GM12864 (cell line): ENCODE measurements around the gene PRSS57.

ENCODE experiments used
- DNase-seq: peaks from one replicate; pipeline ENCODE4 v3.0.0-alpha.2; 2011; ENCODE audit warnings: low read depth
- H3K4me3 ChIP-seq: 2 replicates; pipeline ENCODE4 v1.5.1; 2011; ENCODE audit warnings: mild to moderate bottlenecking, low read depth, low read length, control low read depth
- TF ChIP-seq, protein P1 (sequence below): IDR thresholded peaks from 2 replicates; pipeline ENCODE4 v1.5.1; 2011; ENCODE audit warnings: low read depth, mild to moderate bottlenecking, moderate library complexity, low read length, control low read depth, inconsistent platforms; ENCODE audit errors: missing control alignments

The PRSS57 gene

DNA sequence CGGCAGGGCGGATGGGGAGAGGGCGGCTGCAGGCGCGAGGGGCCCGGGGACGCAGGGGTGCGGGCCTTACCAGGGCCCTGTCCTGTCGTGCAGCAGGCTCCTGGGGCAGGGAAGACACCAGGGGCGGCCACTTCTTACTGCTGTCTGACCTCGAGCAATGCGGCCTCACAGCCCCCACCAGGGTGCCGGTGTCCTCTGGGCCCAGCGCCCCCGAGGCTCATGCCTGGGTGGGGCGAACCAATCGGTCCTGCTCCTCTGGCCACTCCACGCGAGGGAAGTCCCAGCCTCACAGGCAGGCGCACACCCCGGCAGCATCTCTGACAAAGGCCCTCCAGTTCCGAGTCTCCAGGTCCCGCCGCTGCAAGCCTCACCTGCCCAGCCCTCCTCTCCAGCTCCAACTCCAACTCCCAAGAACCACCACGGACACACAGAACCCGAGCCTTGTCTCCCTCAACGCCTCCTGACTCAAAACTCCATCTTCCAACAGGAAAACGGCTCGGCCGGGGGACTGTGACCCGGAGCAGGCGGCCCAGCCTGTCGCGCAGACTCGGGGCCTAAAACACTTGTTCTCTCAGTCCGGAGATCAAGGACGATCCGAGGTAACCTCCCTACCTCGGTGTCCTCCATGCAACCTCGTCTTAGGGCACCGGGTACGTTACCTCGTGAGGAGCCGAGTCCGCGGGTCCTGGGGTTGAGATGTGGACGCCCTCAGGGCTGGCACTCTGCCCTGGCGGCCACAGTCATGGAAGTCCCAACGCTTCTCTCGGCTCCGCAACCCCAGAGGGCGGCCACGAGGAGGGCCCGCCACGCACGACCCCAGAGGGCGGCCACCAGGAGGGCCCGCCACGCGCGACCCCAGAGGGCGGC is 49.1 kb downstream of the PRSS57 start:
- DNase-seq: no peak
- no peak overlapping the region for H3K4me3 ChIP-seq
- TF ChIP-seq, protein P1, sequence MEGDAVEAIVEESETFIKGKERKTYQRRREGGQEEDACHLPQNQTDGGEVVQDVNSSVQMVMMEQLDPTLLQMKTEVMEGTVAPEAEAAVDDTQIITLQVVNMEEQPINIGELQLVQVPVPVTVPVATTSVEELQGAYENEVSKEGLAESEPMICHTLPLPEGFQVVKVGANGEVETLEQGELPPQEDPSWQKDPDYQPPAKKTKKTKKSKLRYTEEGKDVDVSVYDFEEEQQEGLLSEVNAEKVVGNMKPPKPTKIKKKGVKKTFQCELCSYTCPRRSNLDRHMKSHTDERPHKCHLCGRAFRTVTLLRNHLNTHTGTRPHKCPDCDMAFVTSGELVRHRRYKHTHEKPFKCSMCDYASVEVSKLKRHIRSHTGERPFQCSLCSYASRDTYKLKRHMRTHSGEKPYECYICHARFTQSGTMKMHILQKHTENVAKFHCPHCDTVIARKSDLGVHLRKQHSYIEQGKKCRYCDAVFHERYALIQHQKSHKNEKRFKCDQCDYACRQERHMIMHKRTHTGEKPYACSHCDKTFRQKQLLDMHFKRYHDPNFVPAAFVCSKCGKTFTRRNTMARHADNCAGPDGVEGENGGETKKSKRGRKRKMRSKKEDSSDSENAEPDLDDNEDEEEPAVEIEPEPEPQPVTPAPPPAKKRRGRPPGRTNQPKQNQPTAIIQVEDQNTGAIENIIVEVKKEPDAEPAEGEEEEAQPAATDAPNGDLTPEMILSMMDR: no peak

DNA sequence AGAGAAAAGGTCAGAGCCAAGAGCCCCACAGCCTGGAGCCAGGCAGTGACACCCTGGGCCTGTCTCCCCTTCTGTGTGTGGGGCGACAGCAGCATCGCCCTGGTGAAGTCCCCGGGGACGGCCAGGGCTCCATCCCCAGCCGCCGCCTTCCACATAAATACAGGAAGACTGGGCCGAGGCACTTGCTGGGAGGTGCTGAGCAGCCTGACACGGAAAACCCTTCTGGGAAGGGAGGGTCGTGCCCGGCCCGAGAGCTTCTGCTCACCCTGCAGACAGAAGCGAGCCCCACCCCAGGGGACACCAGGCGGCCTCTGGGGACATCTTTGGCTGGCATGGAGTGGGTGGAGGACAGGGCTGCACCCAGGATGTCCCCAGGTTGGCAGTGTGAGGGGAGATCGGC is 50.5 kb downstream of the PRSS57 start:
- TF ChIP-seq, protein P1: no peak
- no peak for DNase-seq
- H3K4me3 ChIP-seq: no peak overlapping the region

DNA sequence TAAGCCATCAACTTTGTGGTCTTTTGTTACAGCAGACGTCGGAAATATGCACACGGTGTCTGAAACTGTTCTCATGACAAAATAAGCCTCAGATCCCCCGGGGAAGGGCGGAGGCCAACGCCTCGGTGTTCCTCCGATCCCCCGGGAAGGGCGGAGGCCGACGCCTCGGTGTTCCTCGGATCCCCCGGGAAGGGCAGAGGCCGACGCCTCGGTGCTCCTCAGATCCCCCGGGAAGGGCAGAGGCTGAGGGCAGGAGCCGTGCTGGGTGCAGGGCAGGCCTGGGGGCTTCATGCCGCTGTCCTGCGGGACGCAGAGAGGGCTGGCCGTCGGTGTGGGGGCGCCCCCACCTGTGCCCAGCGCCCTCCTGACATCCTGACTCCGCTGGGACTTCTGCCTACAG is 50.9 kb downstream of the PRSS57 start:
- DNase-seq: no peak
- H3K4me3 ChIP-seq: no peak overlapping the region
- TF ChIP-seq, protein P1: no peak

DNA sequence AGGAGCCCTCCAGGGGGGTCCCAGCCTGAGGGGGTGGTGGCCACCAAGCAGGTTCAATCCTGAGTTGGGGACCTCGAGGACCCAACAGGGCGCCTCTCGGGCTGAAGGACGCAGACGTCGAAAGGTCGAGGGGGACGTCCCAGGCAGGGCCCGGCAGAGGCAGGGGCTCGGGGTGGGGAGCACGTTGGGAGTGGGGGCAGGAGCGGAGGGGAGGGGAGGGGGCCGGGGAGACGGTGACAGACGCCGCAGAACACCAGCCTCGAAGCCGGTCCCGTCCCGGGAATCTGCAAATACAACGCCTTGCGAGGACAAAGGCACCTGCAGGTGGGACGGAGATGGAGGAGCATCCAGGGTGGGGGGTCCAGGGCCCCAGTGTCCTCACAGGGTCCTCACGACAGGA is 51.5 kb downstream of the PRSS57 start:
- TF ChIP-seq, protein P1: no peak
- DNase-seq: no peak
- no peak overlapping the region for H3K4me3 ChIP-seq

DNA sequence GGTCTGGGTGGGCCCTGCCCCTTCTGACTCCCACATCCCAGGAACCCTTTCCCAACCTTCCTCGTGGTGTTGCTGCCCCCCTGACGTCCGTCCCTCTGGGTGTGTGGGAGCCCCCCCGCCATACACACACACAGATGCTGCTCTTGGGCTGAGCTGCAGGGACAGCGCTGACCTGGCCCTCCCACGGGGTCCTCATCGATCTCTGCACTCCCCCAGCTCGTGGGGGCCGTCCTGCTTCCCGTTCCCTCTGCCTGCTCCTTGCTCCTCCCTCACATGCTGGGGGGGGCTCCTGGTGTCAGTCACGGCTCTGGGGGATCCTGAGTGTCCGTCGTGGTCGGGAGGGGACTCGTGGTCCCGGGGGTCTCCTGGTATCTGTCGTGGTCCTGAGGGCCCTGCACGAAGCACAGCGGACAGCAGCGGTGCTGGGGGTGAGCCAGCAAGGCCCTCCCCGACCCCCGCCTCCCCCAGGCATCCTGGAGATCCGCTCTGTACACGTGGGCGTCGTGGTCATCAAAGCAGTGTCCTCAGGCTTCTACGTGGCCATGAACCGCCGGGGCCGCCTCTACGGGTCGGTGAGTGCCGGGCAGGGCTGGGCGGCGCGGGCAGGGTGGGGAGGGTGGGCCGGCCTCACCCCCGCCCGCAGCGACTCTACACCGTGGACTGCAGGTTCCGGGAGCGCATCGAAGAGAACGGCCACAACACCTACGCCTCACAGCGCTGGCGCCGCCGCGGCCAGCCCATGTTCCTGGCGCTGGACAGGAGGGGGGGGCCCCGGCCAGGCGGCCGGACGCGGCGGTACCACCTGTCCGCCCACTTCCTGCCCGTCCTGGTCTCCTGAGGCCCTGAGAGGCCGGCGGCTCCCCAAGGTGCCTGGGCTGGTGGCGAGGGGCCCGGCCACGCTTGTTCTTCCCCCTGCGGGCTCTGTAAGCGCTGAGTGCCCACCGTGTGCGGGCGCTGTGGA is 52.2 kb downstream of the PRSS57 start:
- TF ChIP-seq, protein P1: no peak
- H3K4me3 ChIP-seq: no peak overlapping the region
- no peak for DNase-seq

DNA sequence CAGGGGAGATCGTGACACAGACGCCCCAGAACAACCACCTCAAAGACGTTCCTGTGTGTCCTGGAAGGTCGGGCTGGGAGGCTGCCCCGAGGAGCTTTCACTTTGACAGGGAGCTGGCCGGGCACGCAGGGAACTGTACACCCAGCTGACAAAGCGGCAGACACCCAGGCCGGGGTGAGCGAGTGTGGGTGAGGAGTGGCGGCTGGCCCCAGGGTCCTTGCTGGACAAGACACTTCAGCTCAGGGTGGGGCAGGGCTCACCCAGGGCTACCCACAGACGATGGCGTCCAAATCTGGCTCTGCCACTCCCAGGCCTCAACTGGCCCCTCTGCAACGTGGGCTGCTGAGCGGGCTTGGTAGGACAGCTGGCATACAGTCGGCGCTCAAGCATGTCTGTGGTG is 53.5 kb downstream of the PRSS57 start:
- TF ChIP-seq, protein P1: no peak
- DNase-seq: no peak
- no peak overlapping the region for H3K4me3 ChIP-seq
